ENCODE data around the gene GSTA4. TPM values are rescaled to one million over a fixed set of nuclear protein-coding genes. Genes with fewer than 3 reads are reported as not detected.
A peak's percentile ranks its signal among the peaks of the same experiment; 100 is the strongest.
"Not testable (repeated sequence)": the region's sequence is repeated elsewhere in the genome, so short reads cannot be mapped to it uniquely, and the experiment has no call there.

GSTA4 gene
- 21.4 TPM for polyA plus RNA-seq (2013, experiment 1 of 2)
- 30.1 TPM for polyA plus RNA-seq (2013, experiment 2 of 2)

GRCh38 chr6:52995089-52995912 lies at the start of gene GSTA4:
GSTA4 (minus strand) TSS chr6:52995284; CDS start chr6:52994243, 1,041 bp downstream.
- H3K27me3 ChIP-seq (ENCODE audit: insufficient read depth, low read length); H3K4me1 ChIP-seq (ENCODE audit: insufficient read depth, low read length); H3K9me3 ChIP-seq (ENCODE audit: insufficient read depth, low read depth, low read length): not testable (repeated sequence)
- WGBS: under 1% methylated on average over 26 of the region's 41 CpGs
- peak within 1 kb of the TSS; percentile 90 for H3K27ac ChIP-seq (ENCODE audit: low read depth, low read length)
- peaks cover 12% of the 10 kb centered on the region; the same call in 1 of the 2 replicates for H3K36me3 ChIP-seq (ENCODE audit: insufficient read depth, low read length)
- peak within 1 kb of the TSS; percentile 93 for H3K9ac ChIP-seq (ENCODE audit: low read depth, low read length)
- H3K4me3 ChIP-seq (ENCODE audit: low read length): peak within 1 kb of the TSS; percentile 74

- Histone ChIP-seq H3K9me3 (ENCODE audit: insufficient read depth, low read depth, low read length) (no peaks in the 10 kb centered on the region), H3K4me3 (ENCODE audit: low read length) (no peak overlapping the region), H3K36me3 (ENCODE audit: insufficient read depth, low read length) (peaks cover 19% of the 10 kb centered on the region), H3K4me1 (ENCODE audit: insufficient read depth, low read length) (peaks cover 18% of the 10 kb centered on the region), H3K9ac (ENCODE audit: low read depth, low read length) (no peak overlapping the region), H3K27ac (ENCODE audit: low read depth, low read length) (no peak overlapping the region), H3K27me3 (ENCODE audit: insufficient read depth, low read length) (no peaks in the 10 kb centered on the region)
- 40% methylated on average over 3 of the region's 4 CpGs for WGBS
Measured at GRCh38 chr6:53044572-53044971, 49.5 kb upstream of the GSTA4 start.

GRCh38 chr6:53044071-53044470 lies 49.0 kb upstream of the GSTA4 start:
- Histone ChIP-seq H3K9me3 (ENCODE audit: insufficient read depth, low read depth, low read length) (no peaks in the 10 kb centered on the region), H3K9ac (ENCODE audit: low read depth, low read length) (no peak overlapping the region), H3K27me3 (ENCODE audit: insufficient read depth, low read length) (no peaks in the 10 kb centered on the region), H3K4me1 (ENCODE audit: insufficient read depth, low read length) (peaks cover 18% of the 10 kb centered on the region), H3K36me3 (ENCODE audit: insufficient read depth, low read length) (peaks cover 24% of the 10 kb centered on the region), H3K27ac (ENCODE audit: low read depth, low read length) (no peak overlapping the region), H3K4me3 (ENCODE audit: low read length) (no peak overlapping the region)
- 6% methylated on average over 4 of the region's 4 CpGs for WGBS

GRCh38 chr6:53043581-53043980 lies 48.5 kb upstream of the GSTA4 start:
- Histone ChIP-seq H3K4me3 (ENCODE audit: low read length) (no peak overlapping the region), H3K27ac (ENCODE audit: low read depth, low read length) (no peak overlapping the region), H3K4me1 (ENCODE audit: insufficient read depth, low read length) (peaks cover 18% of the 10 kb centered on the region), H3K36me3 (ENCODE audit: insufficient read depth, low read length) (peaks cover 25% of the 10 kb centered on the region), H3K9me3 (ENCODE audit: insufficient read depth, low read depth, low read length) (no peaks in the 10 kb centered on the region), H3K27me3 (ENCODE audit: insufficient read depth, low read length) (no peaks in the 10 kb centered on the region), H3K9ac (ENCODE audit: low read depth, low read length) (no peak overlapping the region)

- H3K27ac ChIP-seq (ENCODE audit: low read depth, low read length): no peak overlapping the region
- no peak overlapping the region for H3K9ac ChIP-seq (ENCODE audit: low read depth, low read length)
- H3K36me3 ChIP-seq (ENCODE audit: insufficient read depth, low read length): peaks cover 34% of the 10 kb centered on the region
- 100% methylated on average over 3 of the region's 4 CpGs for WGBS
- H3K4me3 ChIP-seq (ENCODE audit: low read length): no peak overlapping the region
- H3K9me3 ChIP-seq (ENCODE audit: insufficient read depth, low read depth, low read length): no peaks in the 10 kb centered on the region
- no peaks in the 10 kb centered on the region for H3K27me3 ChIP-seq (ENCODE audit: insufficient read depth, low read length)
- H3K4me1 ChIP-seq (ENCODE audit: insufficient read depth, low read length): peaks cover 18% of the 10 kb centered on the region
Measured at GRCh38 chr6:53042112-53042511, 47.0 kb upstream of the GSTA4 start.

GRCh38 chr6:53041356-53041755 lies 46.3 kb upstream of the GSTA4 start:
- Histone ChIP-seq H3K9ac (ENCODE audit: low read depth, low read length) (no peak overlapping the region), H3K27ac (ENCODE audit: low read depth, low read length) (no peak overlapping the region), H3K9me3 (ENCODE audit: insufficient read depth, low read depth, low read length) (no peaks in the 10 kb centered on the region), H3K36me3 (ENCODE audit: insufficient read depth, low read length) (peaks cover 34% of the 10 kb centered on the region), H3K4me3 (ENCODE audit: low read length) (no peak overlapping the region), H3K27me3 (ENCODE audit: insufficient read depth, low read length) (no peaks in the 10 kb centered on the region), H3K4me1 (ENCODE audit: insufficient read depth, low read length) (peaks cover 18% of the 10 kb centered on the region)
- 93% methylated on average over 3 of the region's 4 CpGs for WGBS

GRCh38 chr6:53038596-53038995 lies 43.5 kb upstream of the GSTA4 start:
- no peaks in the 10 kb centered on the region for H3K27me3 ChIP-seq (ENCODE audit: insufficient read depth, low read length)
- no peak overlapping the region for H3K27ac ChIP-seq (ENCODE audit: low read depth, low read length)
- no peak overlapping the region for H3K9ac ChIP-seq (ENCODE audit: low read depth, low read length)
- H3K36me3 ChIP-seq (ENCODE audit: insufficient read depth, low read length): peaks cover 47% of the 10 kb centered on the region
- no peaks in the 10 kb centered on the region for H3K9me3 ChIP-seq (ENCODE audit: insufficient read depth, low read depth, low read length)
- no peak overlapping the region for H3K4me3 ChIP-seq (ENCODE audit: low read length)
- H3K4me1 ChIP-seq (ENCODE audit: insufficient read depth, low read length): peaks cover 3% of the 10 kb centered on the region

GRCh38 chr6:53038141-53038540 lies 43.1 kb upstream of the GSTA4 start:
- Histone ChIP-seq H3K27ac (ENCODE audit: low read depth, low read length) (no peak overlapping the region), H3K9ac (ENCODE audit: low read depth, low read length) (no peak overlapping the region), H3K36me3 (ENCODE audit: insufficient read depth, low read length) (peaks cover 51% of the 10 kb centered on the region), H3K4me1 (ENCODE audit: insufficient read depth, low read length) (no peaks in the 10 kb centered on the region), H3K27me3 (ENCODE audit: insufficient read depth, low read length) (no peaks in the 10 kb centered on the region), H3K9me3 (ENCODE audit: insufficient read depth, low read depth, low read length) (no peaks in the 10 kb centered on the region), H3K4me3 (ENCODE audit: low read length) (no peak overlapping the region)
- 43% methylated on average over 1 of the region's 1 CpG for WGBS

- H3K4me3 ChIP-seq (ENCODE audit: low read length): no peak overlapping the region
- H3K36me3 ChIP-seq (ENCODE audit: insufficient read depth, low read length): peaks cover 57% of the 10 kb centered on the region
- no peak overlapping the region for H3K9ac ChIP-seq (ENCODE audit: low read depth, low read length)
- WGBS: 92% methylated on average over 7 of the region's 8 CpGs
- H3K9me3 ChIP-seq (ENCODE audit: insufficient read depth, low read depth, low read length): no peaks in the 10 kb centered on the region
- H3K27ac ChIP-seq (ENCODE audit: low read depth, low read length): no peak overlapping the region
- H3K4me1 ChIP-seq (ENCODE audit: insufficient read depth, low read length): no peaks in the 10 kb centered on the region
- H3K27me3 ChIP-seq (ENCODE audit: insufficient read depth, low read length): no peaks in the 10 kb centered on the region
Measured at GRCh38 chr6:53035549-53036213, 40.6 kb upstream of the GSTA4 start.

- 98% methylated on average over 4 of the region's 4 CpGs for WGBS
- Histone ChIP-seq H3K9me3 (ENCODE audit: insufficient read depth, low read depth, low read length) (no peaks in the 10 kb centered on the region), H3K4me3 (ENCODE audit: low read length) (no peak overlapping the region), H3K27me3 (ENCODE audit: insufficient read depth, low read length) (no peaks in the 10 kb centered on the region), H3K36me3 (ENCODE audit: insufficient read depth, low read length) (peaks cover 56% of the 10 kb centered on the region), H3K9ac (ENCODE audit: low read depth, low read length) (no peak overlapping the region), H3K27ac (ENCODE audit: low read depth, low read length) (no peak overlapping the region), H3K4me1 (ENCODE audit: insufficient read depth, low read length) (no peaks in the 10 kb centered on the region)
Measured at GRCh38 chr6:53033764-53034163, 38.7 kb upstream of the GSTA4 start.

GRCh38 chr6:53032849-53033248 lies 37.8 kb upstream of the GSTA4 start:
- Histone ChIP-seq H3K36me3 (ENCODE audit: insufficient read depth, low read length) (peaks cover 53% of the 10 kb centered on the region), H3K27me3 (ENCODE audit: insufficient read depth, low read length) (no peaks in the 10 kb centered on the region), H3K9ac (ENCODE audit: low read depth, low read length) (no peak overlapping the region), H3K4me1 (ENCODE audit: insufficient read depth, low read length) (no peaks in the 10 kb centered on the region), H3K4me3 (ENCODE audit: low read length) (no peak overlapping the region), H3K27ac (ENCODE audit: low read depth, low read length) (no peak overlapping the region), H3K9me3 (ENCODE audit: insufficient read depth, low read depth, low read length) (no peaks in the 10 kb centered on the region)
- WGBS: 90% methylated on average over 4 of the region's 4 CpGs
